A549 (cell line): ENCODE results near the gene RCOR3.

ENCODE experiments used
- EP300 ChIP-seq, 2 experiments: fragments of >200 bp; sonication (Bioruptor Twin); formaldehyde crosslinking; IDR thresholded peaks; 2 replicates in 1 of 2; 3 replicates in 1 of 2; pipeline ENCODE4 v1.6.1; 2016 to 2017
- MYC ChIP-seq: IDR thresholded peaks from 2 replicates; pipeline ENCODE4 v1.6.1; 2012; ENCODE audit warnings: mild to moderate bottlenecking, inconsistent platforms, low read length, improper control_type of control experiment, borderline replicate concordance
- POLR2A ChIP-seq: IDR thresholded peaks from 2 replicates; pipeline ENCODE4 v1.6.1; 2012; ENCODE audit warnings: mild to moderate bottlenecking, low read length
- SMC3 ChIP-seq: fragments of >200 bp; sonication (Bioruptor Twin); formaldehyde crosslinking; IDR thresholded peaks from 3 replicates; pipeline ENCODE4 v1.6.1; 2018; ENCODE audit warnings: inconsistent platforms
- TF ChIP-seq, protein P1 (sequence below): IDR thresholded peaks from 2 replicates; pipeline ENCODE4 v1.6.1; 2012

DNA sequence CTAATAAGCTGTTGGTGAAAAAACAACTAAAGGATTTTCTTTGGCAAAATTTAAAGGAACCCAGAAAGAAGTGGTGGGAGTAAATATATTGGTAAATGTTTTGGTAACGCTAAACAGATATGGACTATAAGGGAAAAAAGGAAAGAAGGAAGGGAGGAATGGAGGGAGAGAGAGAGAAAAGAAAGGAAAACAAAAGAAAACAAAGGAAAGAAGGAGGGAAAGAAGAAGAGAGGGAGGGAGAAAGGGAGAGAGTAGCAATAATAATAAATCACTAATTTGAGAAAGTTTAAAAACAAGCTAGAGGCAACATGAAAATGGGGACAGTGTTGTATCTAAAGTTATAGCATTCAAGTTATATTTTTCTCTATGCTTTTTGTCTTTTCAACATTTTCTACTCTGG is 43.6 kb upstream of the RCOR3 start:
- TF ChIP-seq SMC3, result no peak
- no peak for TF ChIP-seq POLR2A
- TF ChIP-seq, protein P1, sequence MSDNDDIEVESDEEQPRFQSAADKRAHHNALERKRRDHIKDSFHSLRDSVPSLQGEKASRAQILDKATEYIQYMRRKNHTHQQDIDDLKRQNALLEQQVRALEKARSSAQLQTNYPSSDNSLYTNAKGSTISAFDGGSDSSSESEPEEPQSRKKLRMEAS, result no peak
- TF ChIP-seq MYC, result no peak
- no peak for TF ChIP-seq EP300 (IDR thresholded peaks at IDR 0.05)
